Stimulated activated effector memory CD8-positive, alpha-beta T cell treated with anti-CD3 and anti-CD28 coated beads, Interleukin-12 subunit alpha, Interleukin-12 subunit beta, amount 100 ng/mL, for 72 hours (primary cell): ENCODE results near the gene CNOT3.

Source experiments
- ATAC-seq: fragments of 150-1000 bp; cut with Tn5 transposase; 2 replicates; pipeline ENCODE4 v1.10.0; 2021
- DNase-seq, 2 donors: peaks; one replicate each; pipeline ENCODE4 v3.0.0; 2021 to 2022; ENCODE audit warnings: low spot score in 2 of 2
- H3K27ac Mint-ChIP-seq: one replicate; pipeline ENCODE4 v1.8.0; 2022; ENCODE audit warnings: mild to moderate bottlenecking, mixed read lengths
- H3K36me3 Mint-ChIP-seq: one replicate; pipeline ENCODE4 v1.8.0; 2022; ENCODE audit warnings: mild to moderate bottlenecking, mixed read lengths
- H3K4me1 Mint-ChIP-seq: one replicate; pipeline ENCODE4 v1.8.0; 2022; ENCODE audit warnings: mixed read lengths
- H3K4me3 Mint-ChIP-seq: one replicate; pipeline ENCODE4 v1.8.0; 2022; ENCODE audit warnings: mild to moderate bottlenecking, mixed read lengths
- H3K9me3 Mint-ChIP-seq: one replicate; pipeline ENCODE4 v1.8.0; 2022; ENCODE audit warnings: mixed read lengths

Gene CNOT3

GRCh38 chr19:54108496-54108895 lies 29.1 kb upstream of the CNOT3 start:
- H3K36me3 Mint-ChIP-seq = peaks cover 93% of the 10 kb centered on the region

GRCh38 chr19:54109651-54110050 lies 27.9 kb upstream of the CNOT3 start:
- H3K36me3 Mint-ChIP-seq = peaks cover 100% of the 10 kb centered on the region
- ATAC-seq = no peak

More at GRCh38 chr19:54108496-54108895, 29.1 kb upstream of the CNOT3 start:
- Mint-ChIP-seq H3K9me3 (no peaks in the 10 kb centered on the region), H3K4me1 (peaks cover 33% of the 10 kb centered on the region), H3K27ac (no peak overlapping the region), H3K4me3 (no peak overlapping the region)
- DNase-seq = no peak
- ATAC-seq = no peak

GRCh38 chr19:54114340-54115108 lies 23.0 kb upstream of the CNOT3 start:
- Mint-ChIP-seq H3K4me1 (peaks cover 51% of the 10 kb centered on the region), H3K27ac (peak overlapping the region; percentile 93), H3K36me3 (peaks cover 93% of the 10 kb centered on the region), H3K4me3 (peak overlapping the region; percentile 81), H3K9me3 (no peaks in the 10 kb centered on the region)
- DNase-seq = peak; percentile 21 to 67
- ATAC-seq = peak; percentile 52

More at GRCh38 chr19:54109651-54110050, 27.9 kb upstream of the CNOT3 start:
- no peak overlapping the region for H3K4me3 Mint-ChIP-seq
- H3K4me1 Mint-ChIP-seq = peaks cover 42% of the 10 kb centered on the region
- DNase-seq = no peak
- no peaks in the 10 kb centered on the region for H3K9me3 Mint-ChIP-seq
- H3K27ac Mint-ChIP-seq = no peak overlapping the region

- peak; percentile 94 for ATAC-seq
- Mint-ChIP-seq H3K4me3 (peak within 1 kb of the TSS; percentile 81), H3K4me1 (peaks cover 45% of the 10 kb centered on the region), H3K9me3 (no peaks in the 10 kb centered on the region), H3K36me3 (peaks cover 93% of the 10 kb centered on the region), H3K27ac (peak within 1 kb of the TSS; percentile 93)
- DNase-seq = peak; percentile 93 to 98
These were observed 22.2 kb upstream of the CNOT3 start, which contains the start of the genes PRPF31 and TFPT for GRCh38 chr19:54115109-54116063. Gene PRPF31, plus strand, starts transcription at chr19:54115754. Its CDS starts 2,525 bp downstream, at chr19:54118279. Gene TFPT, minus strand, starts transcription at chr19:54115657. Its CDS starts 388 bp downstream, at chr19:54115269.

- Mint-ChIP-seq H3K27ac (no peak overlapping the region), H3K9me3 (no peaks in the 10 kb centered on the region), H3K4me1 (peaks cover 16% of the 10 kb centered on the region), H3K36me3 (peaks cover 90% of the 10 kb centered on the region), H3K4me3 (no peak overlapping the region)
- DNase-seq (no peak), ATAC-seq (no peak)
These were observed 16.3 kb upstream of the CNOT3 start for GRCh38 chr19:54121259-54121658.

- DNase-seq (no peak), ATAC-seq (no peak)
- no peaks in the 10 kb centered on the region for H3K9me3 Mint-ChIP-seq
- H3K4me3 Mint-ChIP-seq = no peak overlapping the region
- peaks cover 92% of the 10 kb centered on the region for H3K36me3 Mint-ChIP-seq
- H3K4me1 Mint-ChIP-seq = no peaks in the 10 kb centered on the region
- H3K27ac Mint-ChIP-seq = no peak overlapping the region
These were observed 13.9 kb upstream of the CNOT3 start for GRCh38 chr19:54123682-54124081.

- no peak for ATAC-seq
- Mint-ChIP-seq H3K4me3 (no peak overlapping the region), H3K36me3 (peaks cover 90% of the 10 kb centered on the region), H3K9me3 (no peaks in the 10 kb centered on the region), H3K27ac (no peak overlapping the region), H3K4me1 (no peaks in the 10 kb centered on the region)
- no peak for DNase-seq
These were observed 13.2 kb upstream of the CNOT3 start for GRCh38 chr19:54124393-54124792.

- Mint-ChIP-seq H3K36me3 (peaks cover 83% of the 10 kb centered on the region), H3K4me3 (no peak overlapping the region), H3K9me3 (no peaks in the 10 kb centered on the region), H3K27ac (no peak overlapping the region), H3K4me1 (no peaks in the 10 kb centered on the region)
- DNase-seq (no peak), ATAC-seq (no peak)
These were observed 11.8 kb upstream of the CNOT3 start for GRCh38 chr19:54125713-54126112.

GRCh38 chr19:54127688-54128440 lies 9.7 kb upstream of the CNOT3 start:
- Mint-ChIP-seq H3K36me3 (peaks cover 78% of the 10 kb centered on the region), H3K9me3 (no peaks in the 10 kb centered on the region), H3K27ac (no peak overlapping the region), H3K4me3 (no peak overlapping the region), H3K4me1 (no peaks in the 10 kb centered on the region)
- ATAC-seq (no peak), DNase-seq (no peak)

GRCh38 chr19:54128441-54128725 lies 9.2 kb upstream of the CNOT3 start:
- Mint-ChIP-seq H3K9me3 (no peaks in the 10 kb centered on the region), H3K4me3 (no peak overlapping the region), H3K4me1 (no peaks in the 10 kb centered on the region), H3K27ac (no peak overlapping the region), H3K36me3 (peaks cover 73% of the 10 kb centered on the region)
- DNase-seq (no peak), ATAC-seq (no peak)

GRCh38 chr19:54128796-54129616 lies 8.6 kb upstream of the CNOT3 start:
- Mint-ChIP-seq H3K4me3 (no peak overlapping the region), H3K4me1 (no peaks in the 10 kb centered on the region), H3K9me3 (no peaks in the 10 kb centered on the region), H3K27ac (no peak overlapping the region), H3K36me3 (peaks cover 66% of the 10 kb centered on the region)
- no peak for ATAC-seq
- no peak for DNase-seq

- no peak overlapping the region for H3K27ac Mint-ChIP-seq
- ATAC-seq = no peak
- H3K36me3 Mint-ChIP-seq = peaks cover 63% of the 10 kb centered on the region
- peaks cover 6% of the 10 kb centered on the region for H3K4me1 Mint-ChIP-seq
- H3K9me3 Mint-ChIP-seq = no peaks in the 10 kb centered on the region
- no peak overlapping the region for H3K4me3 Mint-ChIP-seq
- DNase-seq = no peak
These were observed 8.0 kb upstream of the CNOT3 start for GRCh38 chr19:54129617-54129996.

GRCh38 chr19:54133312-54133956 lies 4.1 kb upstream of the CNOT3 start:
- no peak overlapping the region for H3K27ac Mint-ChIP-seq
- peaks cover 37% of the 10 kb centered on the region for H3K36me3 Mint-ChIP-seq
- H3K9me3 Mint-ChIP-seq = no peaks in the 10 kb centered on the region
- no peak for ATAC-seq
- H3K4me3 Mint-ChIP-seq = no peak overlapping the region
- peaks cover 17% of the 10 kb centered on the region for H3K4me1 Mint-ChIP-seq
- DNase-seq = no peak

GRCh38 chr19:54133957-54134590 lies 3.5 kb upstream of the CNOT3 start:
- H3K9me3 Mint-ChIP-seq = no peaks in the 10 kb centered on the region
- H3K4me1 Mint-ChIP-seq = peaks cover 24% of the 10 kb centered on the region
- H3K27ac Mint-ChIP-seq = peak overlapping the region; percentile 80
- H3K36me3 Mint-ChIP-seq = peaks cover 37% of the 10 kb centered on the region
- ATAC-seq (no peak), DNase-seq (no peak)
- H3K4me3 Mint-ChIP-seq = no peak overlapping the region
